Measurements from ENCODE around the gene POU3F3.

GRCh38 chr2:104857262-104858005, 3.5 kb downstream of the POU3F3 start:
- TF ChIP-seq TAF1 (IDR thresholded peaks at IDR 0.05; ENCODE audit: borderline replicate concordance, low read depth, low read length) (no peak), POLR2A (IDR thresholded peaks at IDR 0.05; ENCODE audit: low read depth, low read length) (no peak), POLR2AphosphoS5 (IDR thresholded peaks at IDR 0.05; ENCODE audit: low read depth, low read length) (no peak)

Measured in GM12892 (cell line).